ENCODE data around the gene HAP1. TPM values are rescaled to one million over a fixed set of nuclear protein-coding genes. Genes with fewer than 3 reads are reported as not detected.

Gene HAP1
- total RNA-seq, 1 experiment from 2014 or later: 2.5 TPM

DNA sequence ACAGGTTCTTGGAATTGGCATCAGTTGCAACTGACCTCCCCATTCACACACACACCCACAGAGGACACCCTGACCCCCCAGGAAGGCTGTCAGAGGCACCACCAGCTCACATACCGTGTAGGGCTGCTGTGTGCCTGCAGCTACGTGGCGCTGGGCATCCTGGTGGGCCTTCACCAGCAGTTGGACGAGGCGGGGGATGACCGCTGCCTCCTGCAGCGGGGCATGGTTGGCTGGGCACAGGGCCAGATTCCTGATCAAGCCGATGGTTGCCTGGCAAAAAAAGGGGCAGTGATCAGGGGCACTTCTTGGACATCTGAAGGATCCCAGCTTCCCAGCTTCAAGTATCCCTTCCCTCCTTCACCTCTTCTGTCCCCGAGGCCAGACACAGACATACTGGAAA is 24.2 kb upstream of the HAP1 start:
- H2BK5ac ChIP-seq (ENCODE audit: insufficient read length, low read length): no peak overlapping the region
- no peak overlapping the region for H3K14ac ChIP-seq (ENCODE audit: insufficient read depth, low read length)
- no peaks in the 10 kb centered on the region for H3K23me2 ChIP-seq (ENCODE audit: insufficient read length, low read depth, low read length, poor library complexity, severe bottlenecking)
- no peaks in the 10 kb centered on the region for H3K4me1 Mint-ChIP-seq
- H2BK12ac ChIP-seq (ENCODE audit: insufficient read length, low read depth, low read length): no peak overlapping the region
- H3T11ph ChIP-seq (ENCODE audit: low read length): no peak overlapping the region
- no peaks in the 10 kb centered on the region for H3K9me3 Mint-ChIP-seq
- no peak for DNase-seq
- no peak overlapping the region for H2BK120ac ChIP-seq (ENCODE audit: low read depth, low read length, poor library complexity, severe bottlenecking)
- no peak overlapping the region for H2BK20ac ChIP-seq (ENCODE audit: low read depth, low read length, poor library complexity, severe bottlenecking)
- no peak overlapping the region for H2AK5ac ChIP-seq (ENCODE audit: insufficient read length, low read length)
- H3K4me2 ChIP-seq (ENCODE audit: insufficient read depth, insufficient read length, low read length): no peak overlapping the region
- no peak overlapping the region for H3K27ac ChIP-seq (ENCODE audit: insufficient read length, low read depth, low read length)
- H3K79me1 ChIP-seq (ENCODE audit: insufficient read depth, low read depth, low read length, poor library complexity, severe bottlenecking): no peaks in the 10 kb centered on the region
- H3K79me2 ChIP-seq (ENCODE audit: insufficient read depth, low read length): no peaks in the 10 kb centered on the region
- no peak overlapping the region for H4K8ac ChIP-seq (replicated peaks; ENCODE audit: insufficient read length, low read depth, low read length)
- no CpG with 5 or more reads among the region's 9 CpGs for WGBS (ENCODE audit: extremely low coverage, insufficient read length, low lambda C conversion rate)
- no peaks in the 10 kb centered on the region for H3K9me3 ChIP-seq (ENCODE audit: control insufficient read depth, low read depth, low read length)
- H3K36me3 Mint-ChIP-seq (ENCODE audit: insufficient read depth in 1 of 3, low read depth in 3 of 3): peaks cover 53 to 85% (median 81%) of the 10 kb centered on the region in 3 experiments
- no peak overlapping the region for H4K91ac ChIP-seq (ENCODE audit: insufficient read length, low read depth, low read length)
- H3K23ac ChIP-seq (ENCODE audit: insufficient read length, low read depth, low read length): no peak overlapping the region
- no peak overlapping the region for H3K27ac Mint-ChIP-seq
- H3K4me3 Mint-ChIP-seq: no peak overlapping the region
- no peaks in the 10 kb centered on the region for H3K27me3 Mint-ChIP-seq (ENCODE audit: low read depth)
- no peak overlapping the region for H2BK15ac ChIP-seq (ENCODE audit: low read depth, low read length)
- H3K27me3 ChIP-seq (ENCODE audit: insufficient read depth, low read length): no peaks in the 10 kb centered on the region
- no peak overlapping the region for H3K9ac ChIP-seq (ENCODE audit: extremely low read depth, insufficient read length, low read length)
- H3K4me1 ChIP-seq (ENCODE audit: insufficient read depth, low read length): no peaks in the 10 kb centered on the region
- H2AFZ ChIP-seq (ENCODE audit: low read length): no peak overlapping the region
- H4K5ac ChIP-seq (ENCODE audit: insufficient read length, low read depth, low read length): no peak overlapping the region
- H3K18ac ChIP-seq (ENCODE audit: insufficient read length, low read depth, low read length): no peak overlapping the region
- no peak overlapping the region for H3K4ac ChIP-seq (ENCODE audit: low read depth, low read length)
- TF ChIP-seq, protein P1, sequence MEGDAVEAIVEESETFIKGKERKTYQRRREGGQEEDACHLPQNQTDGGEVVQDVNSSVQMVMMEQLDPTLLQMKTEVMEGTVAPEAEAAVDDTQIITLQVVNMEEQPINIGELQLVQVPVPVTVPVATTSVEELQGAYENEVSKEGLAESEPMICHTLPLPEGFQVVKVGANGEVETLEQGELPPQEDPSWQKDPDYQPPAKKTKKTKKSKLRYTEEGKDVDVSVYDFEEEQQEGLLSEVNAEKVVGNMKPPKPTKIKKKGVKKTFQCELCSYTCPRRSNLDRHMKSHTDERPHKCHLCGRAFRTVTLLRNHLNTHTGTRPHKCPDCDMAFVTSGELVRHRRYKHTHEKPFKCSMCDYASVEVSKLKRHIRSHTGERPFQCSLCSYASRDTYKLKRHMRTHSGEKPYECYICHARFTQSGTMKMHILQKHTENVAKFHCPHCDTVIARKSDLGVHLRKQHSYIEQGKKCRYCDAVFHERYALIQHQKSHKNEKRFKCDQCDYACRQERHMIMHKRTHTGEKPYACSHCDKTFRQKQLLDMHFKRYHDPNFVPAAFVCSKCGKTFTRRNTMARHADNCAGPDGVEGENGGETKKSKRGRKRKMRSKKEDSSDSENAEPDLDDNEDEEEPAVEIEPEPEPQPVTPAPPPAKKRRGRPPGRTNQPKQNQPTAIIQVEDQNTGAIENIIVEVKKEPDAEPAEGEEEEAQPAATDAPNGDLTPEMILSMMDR (conservative IDR thresholded peaks at IDR 0.05): no peak
- no peak overlapping the region for H3K56ac ChIP-seq (ENCODE audit: insufficient read length, low read depth, low read length)
- no peaks in the 10 kb centered on the region for H4K20me1 ChIP-seq (ENCODE audit: control insufficient read depth, insufficient read depth, insufficient read length)
